Stimulated activated CD4-positive, alpha-beta T cell treated with anti-CD3 and anti-CD28 coated beads, Interleukin-4, amount 100 ng/mL, for 24 hours (primary cell): ENCODE data around the gene ABCD1.

Source experiments
- DNase-seq: peaks from one replicate; pipeline ENCODE4 v3.0.0-alpha.2; 2020

The ABCD1 gene

DNA sequence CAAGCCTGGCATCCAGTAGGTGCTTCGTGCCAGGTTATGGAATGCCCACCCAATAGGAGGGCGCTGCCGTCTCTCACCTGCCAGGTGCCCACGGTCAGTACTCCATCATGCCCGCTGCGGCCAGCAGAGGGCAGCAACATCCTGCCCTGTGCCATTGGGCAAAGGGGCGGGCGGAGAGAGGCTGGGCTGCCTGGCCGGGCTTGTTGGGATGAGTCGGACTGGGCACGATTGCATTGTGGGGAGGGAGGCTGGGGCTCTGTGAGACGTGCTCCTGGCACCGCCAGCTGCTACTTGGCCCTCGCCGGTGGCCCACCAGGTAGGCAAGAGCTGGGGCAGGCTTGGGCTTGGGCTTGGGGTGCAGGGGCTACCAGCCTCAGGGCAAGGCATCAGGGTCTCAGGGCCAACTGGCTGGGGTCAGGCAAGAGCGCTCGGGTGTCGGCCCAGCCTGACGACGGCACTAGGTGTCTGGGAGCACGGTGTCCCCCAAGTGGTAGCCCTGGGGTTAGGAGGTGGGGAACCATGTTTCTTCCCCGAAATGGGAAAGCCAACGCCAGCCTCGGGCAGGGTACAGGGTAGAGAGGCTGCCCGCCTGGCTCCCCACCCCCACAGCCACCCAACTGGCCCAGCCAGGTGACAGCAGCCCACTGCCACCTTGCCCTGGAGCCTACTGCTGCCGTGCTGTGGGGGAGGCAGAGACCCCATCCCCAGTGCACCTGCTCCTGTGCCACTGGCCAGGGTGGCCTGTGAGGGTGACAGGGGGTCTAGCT, 39.5 kb downstream of the ABCD1 start, which contains the start of gene PLXNB3:
Gene PLXNB3, plus strand, starts transcription at position 261 of the 767 bp plus-strand sequence. CDS start 1,287 bp downstream, outside the sequence.
- peak; percentile 76 for DNase-seq

DNA sequence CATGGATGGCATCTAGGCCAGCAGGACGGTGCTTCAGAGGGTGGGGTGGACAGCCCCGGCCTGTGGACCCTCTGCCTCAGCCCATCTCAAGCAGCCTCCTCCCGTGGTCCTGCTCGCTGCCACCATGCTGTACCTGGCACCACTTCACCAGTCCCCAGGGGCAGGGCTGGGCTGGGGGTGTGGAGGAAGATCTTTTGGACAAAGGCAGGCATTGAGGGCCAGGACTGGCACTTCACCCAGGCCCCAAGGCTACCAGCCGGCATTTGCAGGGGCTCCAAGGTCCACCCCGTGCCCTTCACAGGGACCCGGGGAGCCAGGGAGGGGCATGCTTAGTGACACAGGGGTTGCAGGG, 40.1 kb downstream of the ABCD1 start:
- DNase-seq = no peak

DNA sequence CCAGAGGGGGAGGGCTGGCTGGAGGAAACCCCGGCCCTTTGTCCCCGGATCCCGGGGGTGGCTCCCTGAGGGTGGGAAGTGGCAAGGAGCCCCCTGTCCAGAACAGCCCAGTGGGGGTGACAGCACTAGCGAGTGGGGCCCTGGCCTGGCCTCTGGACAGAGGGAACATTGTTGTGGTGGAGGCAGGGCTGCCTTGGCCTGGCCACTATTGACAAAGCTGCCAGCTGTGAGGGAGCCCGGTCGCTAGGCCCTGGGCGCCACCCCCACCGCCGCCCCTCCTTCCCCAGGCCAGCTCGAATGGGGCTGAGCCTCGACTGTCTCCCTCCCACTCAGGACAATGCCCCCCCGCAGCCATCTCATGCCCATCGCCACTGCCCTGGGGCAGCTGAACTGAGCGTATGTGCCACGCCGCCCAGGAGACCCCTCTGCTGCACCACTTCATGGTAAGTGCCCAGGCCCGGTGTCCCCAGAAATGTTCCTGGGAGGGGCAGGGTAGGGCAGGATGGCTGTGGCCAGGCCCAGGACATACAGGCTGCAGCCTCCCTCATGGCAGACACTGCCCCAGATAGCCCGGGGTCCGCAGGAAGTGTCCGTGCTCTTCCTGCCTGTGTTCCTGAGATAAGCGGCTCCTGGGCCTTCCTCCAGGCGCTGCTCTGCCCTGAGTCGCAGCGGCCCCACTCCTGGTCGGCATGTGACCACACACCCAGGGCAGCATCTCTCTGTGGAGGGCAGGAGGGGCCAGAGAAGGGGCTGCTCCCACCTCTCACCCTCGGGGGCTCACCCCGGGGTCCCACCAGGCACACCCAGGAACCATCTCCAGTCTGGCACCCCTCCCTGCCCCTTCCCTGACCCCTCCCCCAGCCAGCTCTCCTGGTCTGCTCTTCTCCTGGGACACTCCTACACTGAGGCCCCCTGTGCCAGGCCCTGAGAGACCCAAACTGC, 40.8 kb downstream of the ABCD1 start:
- no peak for DNase-seq

DNA sequence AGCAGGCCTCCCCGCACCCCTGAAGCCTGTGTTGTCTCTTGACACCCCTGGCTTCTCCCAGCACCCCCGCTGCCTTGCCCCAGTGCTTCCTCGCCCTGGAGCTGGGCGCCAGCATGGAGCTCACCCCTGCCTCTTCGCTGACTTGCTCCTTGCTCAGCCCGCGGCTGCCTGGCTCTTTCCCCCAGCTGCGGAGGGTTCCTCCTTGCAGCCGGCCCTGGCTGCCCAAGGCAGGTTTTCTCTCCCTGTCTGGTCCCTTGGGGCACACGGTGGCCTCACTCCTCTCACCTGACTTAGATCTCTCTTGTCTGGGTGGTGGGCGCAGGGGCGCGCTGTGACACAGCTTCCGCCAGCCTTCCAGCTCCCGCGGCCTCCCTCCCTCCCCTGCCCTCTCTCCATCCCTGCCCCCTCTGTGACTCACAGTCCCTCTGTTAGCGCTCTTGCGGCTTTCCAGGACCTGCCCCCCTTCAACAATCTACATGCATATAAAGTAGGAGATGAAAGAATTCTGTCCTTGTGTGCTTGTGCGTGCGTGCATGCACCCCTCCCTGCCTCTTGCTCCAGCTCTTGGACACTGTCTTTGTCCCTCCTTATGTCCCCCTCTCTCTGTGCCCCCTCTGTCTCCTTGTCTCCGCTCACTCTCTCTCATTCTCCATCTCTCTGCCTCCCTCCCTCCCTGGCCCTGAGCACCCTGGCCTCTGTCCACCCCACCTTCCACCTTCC, 41.6 kb downstream of the ABCD1 start:
- DNase-seq = peak; percentile 43

- no peak for DNase-seq
These were observed 42.4 kb downstream of the ABCD1 start for GRCh38 chrX:153766871-153767673.

DNA sequence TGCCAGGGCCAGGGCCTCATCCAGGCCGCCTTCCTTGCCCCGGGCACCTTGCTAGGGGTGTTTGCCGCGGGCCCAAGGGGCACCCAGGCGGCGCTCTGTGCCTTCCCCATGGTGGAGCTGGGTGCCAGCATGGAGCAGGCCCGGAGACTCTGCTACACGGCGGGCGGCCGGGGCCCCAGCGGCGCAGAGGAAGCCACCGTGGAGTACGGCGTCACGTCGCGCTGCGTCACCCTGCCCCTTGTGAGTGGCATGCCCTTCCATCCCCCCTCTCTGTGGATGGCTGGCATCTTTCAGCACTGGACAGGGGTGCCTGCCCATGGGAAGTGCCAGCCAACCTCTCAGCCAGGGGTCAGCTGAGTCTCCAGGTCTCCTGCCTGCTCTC, 43.0 kb downstream of the ABCD1 start:
- no peak for DNase-seq

DNA sequence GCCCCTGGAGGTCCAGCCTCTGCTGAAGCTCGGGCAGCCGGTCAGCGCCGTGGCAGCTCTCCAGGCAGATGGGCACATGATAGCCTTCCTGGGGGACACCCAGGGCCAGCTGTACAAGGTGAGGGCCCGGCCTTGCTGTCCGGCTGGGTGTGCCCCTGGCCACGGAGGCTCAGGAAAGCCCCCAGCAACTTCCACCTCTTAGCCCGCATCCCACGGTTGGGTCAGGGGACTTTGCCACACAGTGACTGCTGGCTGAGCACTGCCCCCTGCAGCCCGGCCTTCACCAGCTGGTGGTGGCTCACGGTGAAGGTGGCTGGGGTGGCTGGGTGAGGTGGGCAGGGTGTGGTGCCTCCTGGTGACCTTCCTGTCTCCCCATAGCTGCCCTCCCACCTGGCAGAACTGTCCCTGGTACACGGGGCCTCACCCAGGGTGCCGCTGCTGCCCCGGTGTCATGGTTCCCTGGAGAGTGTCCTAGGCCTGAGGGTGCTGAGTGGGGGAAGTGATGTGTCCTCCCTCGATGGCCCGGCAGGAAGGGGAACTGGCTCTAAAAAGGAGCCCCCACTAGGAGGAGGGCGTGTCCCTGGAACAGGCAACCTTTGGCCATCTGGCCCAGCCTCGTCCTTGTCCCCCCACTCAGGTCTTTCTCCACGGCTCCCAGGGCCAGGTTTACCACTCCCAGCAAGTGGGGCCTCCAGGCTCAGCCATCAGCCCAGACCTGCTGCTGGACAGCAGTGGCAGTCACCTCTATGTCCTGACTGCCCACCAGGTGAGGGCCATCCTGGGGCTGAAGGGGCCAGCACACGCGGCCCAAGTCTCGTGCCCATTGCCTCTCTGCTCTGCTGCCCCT, 43.9 kb downstream of the ABCD1 start:
- DNase-seq = no peak

DNA sequence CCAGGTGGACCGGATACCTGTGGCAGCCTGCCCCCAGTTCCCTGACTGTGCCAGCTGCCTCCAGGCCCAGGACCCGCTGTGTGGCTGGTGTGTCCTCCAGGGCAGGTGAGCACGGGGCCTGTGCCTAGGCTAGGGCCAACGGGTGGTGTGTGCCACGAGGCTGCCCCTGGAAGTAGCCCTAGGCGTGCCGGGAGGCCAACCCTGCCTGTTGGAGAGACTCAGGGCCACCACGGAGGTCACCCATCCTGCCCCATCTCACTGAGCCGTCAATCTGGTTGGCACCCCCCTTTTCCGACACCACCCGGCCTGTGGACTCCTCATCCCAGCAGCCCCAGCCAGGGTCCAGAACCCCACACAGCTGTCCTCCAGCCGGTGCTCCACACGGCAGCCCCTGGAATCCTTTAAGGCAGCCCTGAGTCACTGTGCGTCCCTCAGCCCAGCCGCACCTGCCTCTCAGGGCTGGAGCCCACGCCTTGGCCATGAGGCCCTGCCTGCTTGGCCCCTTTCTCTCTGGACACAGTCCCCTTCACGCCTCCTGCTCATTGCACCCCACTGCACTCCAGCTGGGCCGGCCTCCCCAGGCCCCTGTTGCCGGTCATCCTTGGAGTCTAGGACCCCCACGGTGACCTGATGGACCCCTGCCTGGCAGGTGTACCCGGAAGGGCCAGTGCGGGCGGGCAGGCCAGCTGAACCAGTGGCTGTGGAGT, 44.7 kb downstream of the ABCD1 start:
- no peak for DNase-seq

DNA sequence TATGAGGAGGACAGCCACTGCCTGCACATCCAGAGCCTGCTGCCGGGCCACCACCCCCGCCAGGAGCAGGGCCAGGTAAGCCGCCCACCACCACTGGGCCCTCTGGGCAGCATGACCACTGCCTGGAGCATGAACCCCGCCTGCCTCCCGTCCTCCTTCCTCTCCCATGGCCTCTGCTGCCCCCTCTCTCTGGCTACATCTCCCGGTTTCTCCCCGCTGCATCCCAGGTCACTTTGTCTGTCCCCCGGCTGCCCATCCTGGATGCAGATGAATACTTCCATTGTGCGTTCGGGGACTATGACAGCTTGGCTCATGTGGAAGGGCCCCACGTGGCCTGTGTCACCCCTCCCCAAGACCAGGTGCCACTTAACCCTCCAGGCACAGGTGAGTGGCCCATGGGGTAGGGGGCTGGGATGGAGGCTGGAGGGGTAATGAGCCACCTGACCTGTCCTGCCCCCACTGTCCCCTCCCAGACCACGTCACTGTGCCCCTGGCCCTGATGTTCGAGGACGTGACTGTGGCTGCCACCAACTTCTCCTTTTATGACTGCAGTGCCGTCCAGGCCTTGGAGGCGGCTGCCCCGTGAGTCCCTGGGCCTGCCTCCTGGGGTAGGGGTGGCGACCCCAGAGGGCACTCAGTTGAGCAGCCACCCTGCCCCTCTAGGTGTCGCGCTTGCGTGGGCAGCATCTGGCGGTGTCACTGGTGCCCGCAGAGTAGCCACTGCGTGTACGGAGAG, 45.4 kb downstream of the ABCD1 start:
- DNase-seq = no peak

DNA sequence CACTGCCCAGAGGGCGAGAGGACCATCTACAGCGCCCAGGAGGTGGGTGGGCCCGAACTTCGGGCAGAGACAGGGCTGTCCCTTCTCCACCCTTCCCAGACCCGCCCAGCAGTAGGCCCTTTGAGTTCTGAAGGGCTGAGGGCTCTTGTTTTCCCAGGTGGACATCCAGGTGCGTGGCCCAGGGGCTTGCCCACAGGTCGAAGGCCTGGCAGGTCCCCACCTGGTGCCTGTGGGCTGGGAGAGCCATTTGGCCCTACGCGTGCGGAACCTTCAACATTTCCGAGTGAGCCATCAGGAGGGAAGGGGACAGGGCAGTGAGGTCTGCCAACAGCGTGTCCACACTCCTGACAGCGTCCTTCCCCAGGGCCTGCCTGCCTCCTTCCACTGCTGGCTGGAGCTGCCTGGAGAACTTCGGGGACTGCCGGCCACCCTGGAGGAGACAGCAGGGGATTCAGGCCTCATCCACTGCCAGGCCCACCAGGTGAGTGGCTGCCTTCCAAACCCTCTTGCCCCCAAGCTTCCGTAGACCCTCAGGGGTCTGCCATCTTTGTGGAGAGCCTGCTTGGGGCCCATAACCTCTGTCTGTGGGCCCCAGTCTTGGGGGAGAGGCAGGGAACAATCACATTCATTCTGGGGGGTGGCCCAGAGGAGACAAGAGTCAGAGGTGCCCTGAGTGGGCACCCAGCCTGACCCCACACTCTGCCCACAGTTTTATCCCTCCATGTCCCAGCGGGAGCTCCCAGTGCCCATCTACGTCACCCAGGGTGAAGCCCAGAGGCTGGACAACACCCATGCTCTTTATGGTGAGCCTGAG, 46.2 kb downstream of the ABCD1 start:
- no peak for DNase-seq

DNA sequence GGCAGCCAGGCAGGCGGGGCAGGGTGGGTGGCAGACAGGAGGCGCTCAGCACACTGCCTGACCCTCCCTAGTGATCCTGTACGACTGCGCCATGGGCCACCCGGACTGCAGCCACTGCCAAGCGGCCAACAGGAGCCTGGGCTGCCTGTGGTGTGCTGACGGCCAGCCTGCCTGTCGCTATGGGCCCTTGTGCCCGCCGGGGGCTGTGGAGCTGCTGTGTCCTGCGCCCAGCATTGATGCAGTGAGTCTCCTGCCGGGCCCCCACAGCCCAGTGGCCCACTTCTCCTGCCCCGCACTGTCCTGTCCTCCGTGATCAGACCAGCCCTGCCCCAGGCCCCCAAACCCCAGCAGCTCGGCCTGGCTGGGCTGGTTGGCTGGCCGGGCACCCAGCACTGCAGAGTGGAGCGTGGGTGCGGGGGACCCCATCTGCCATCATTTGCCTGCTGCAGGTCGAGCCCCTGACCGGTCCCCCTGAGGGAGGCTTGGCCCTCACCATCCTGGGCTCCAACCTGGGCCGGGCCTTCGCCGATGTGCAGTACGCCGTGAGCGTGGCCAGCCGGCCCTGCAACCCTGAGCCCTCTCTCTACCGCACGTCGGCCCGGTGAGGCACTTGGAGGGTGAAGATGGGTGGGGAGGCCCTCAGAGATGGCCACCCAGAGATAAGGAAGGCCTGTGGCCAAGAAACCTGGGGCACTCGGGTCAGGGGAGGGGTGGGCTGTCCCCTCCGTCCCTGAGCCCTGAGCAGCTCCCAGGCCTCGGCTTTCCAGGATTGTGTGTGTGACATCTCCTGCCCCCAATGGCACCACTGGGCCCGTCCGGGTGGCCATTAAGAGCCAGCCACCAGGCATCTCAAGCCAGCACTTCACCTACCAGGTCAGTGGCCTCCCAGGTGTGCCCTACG, 47.0 kb downstream of the ABCD1 start:
- no peak for DNase-seq

GRCh38 chrX:153772316-153773217, 47.9 kb downstream of the ABCD1 start:
- DNase-seq = no peak

- no peak for DNase-seq
These were observed 48.6 kb downstream of the ABCD1 start for GRCh38 chrX:153773218-153773611.

DNA sequence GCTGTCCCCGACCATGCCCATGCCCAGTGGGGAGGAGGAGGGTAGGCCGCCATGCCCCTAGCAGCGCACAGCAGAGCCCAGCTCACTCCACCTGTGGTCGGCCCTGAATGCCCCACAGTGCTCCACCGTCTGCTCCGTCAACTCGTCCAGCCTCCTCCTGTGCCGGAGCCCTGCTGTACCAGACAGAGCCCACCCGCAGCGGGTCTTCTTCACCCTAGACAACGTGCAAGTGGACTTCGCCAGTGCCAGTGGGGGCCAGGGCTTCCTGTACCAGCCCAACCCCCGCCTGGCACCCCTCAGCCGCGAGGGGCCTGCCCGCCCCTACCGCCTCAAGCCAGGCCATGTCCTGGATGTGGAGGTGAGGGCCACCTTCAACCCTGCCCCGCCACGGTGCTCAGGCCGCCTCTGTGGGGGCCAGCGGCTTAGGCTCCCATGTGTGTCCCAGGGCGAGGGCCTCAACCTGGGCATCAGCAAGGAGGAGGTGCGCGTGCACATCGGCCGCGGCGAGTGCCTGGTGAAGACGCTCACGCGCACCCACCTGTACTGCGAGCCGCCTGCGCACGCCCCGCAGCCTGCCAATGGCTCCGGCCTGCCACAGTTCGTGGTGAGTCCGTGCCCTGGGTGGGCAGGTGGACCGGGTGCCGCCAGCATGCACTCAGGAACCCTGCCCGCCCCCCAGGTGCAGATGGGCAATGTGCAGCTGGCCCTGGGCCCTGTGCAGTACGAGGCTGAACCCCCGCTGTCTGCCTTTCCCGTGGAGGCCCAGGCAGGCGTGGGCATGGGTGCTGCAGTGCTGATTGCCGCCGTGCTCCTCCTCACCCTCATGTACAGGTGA, 49.3 kb downstream of the ABCD1 start:
- no peak for DNase-seq

GRCh38 chrX:153774576-153775292, 50.1 kb downstream of the ABCD1 start:
- no peak for DNase-seq
